Fibroblast of skin of scalp (primary cell): ENCODE results near the gene KCMF1.
A peak's percentile ranks its signal among the peaks of the same experiment; 100 is the strongest.

Source experiments
- DNase-seq: peaks from one replicate; pipeline ENCODE4 v3.0.0-alpha.2; 2013

Gene KCMF1

GRCh38 chr2:84986018-84986417 lies 15.1 kb downstream of the KCMF1 start:
- DNase-seq: peak; percentile 11

GRCh38 chr2:84989422-84989821 lies 18.5 kb downstream of the KCMF1 start:
- no peak for DNase-seq

GRCh38 chr2:84989927-84990326 lies 19.0 kb downstream of the KCMF1 start:
- DNase-seq: no peak

GRCh38 chr2:84991404-84992160 lies 20.6 kb downstream of the KCMF1 start:
- DNase-seq: peak; percentile 76

- DNase-seq: no peak
Measured at GRCh38 chr2:84995826-84996225, 24.9 kb downstream of the KCMF1 start.

GRCh38 chr2:84996909-84997308 lies 25.9 kb downstream of the KCMF1 start:
- no peak for DNase-seq

GRCh38 chr2:84999553-84999955 lies 28.6 kb downstream of the KCMF1 start:
- no peak for DNase-seq

GRCh38 chr2:85001595-85001994 lies 30.6 kb downstream of the KCMF1 start:
- DNase-seq: no peak

GRCh38 chr2:85002534-85002933 lies 31.6 kb downstream of the KCMF1 start:
- no peak for DNase-seq

- DNase-seq: no peak
Measured at GRCh38 chr2:85008252-85008651, 37.3 kb downstream of the KCMF1 start.

GRCh38 chr2:85009019-85009618 lies 38.2 kb downstream of the KCMF1 start:
- DNase-seq: no peak

GRCh38 chr2:85010404-85010803 lies 39.4 kb downstream of the KCMF1 start:
- DNase-seq: no peak

GRCh38 chr2:85011098-85011497 lies 40.1 kb downstream of the KCMF1 start:
- DNase-seq: no peak

GRCh38 chr2:85011747-85012146 lies 40.8 kb downstream of the KCMF1 start:
- DNase-seq: no peak

GRCh38 chr2:85012431-85012830 lies 41.5 kb downstream of the KCMF1 start:
- DNase-seq: no peak

GRCh38 chr2:85012855-85013254 lies 41.9 kb downstream of the KCMF1 start:
- DNase-seq: no peak

GRCh38 chr2:85015653-85016360 lies 44.8 kb downstream of the KCMF1 start:
- DNase-seq: no peak

GRCh38 chr2:85016446-85016845 lies 45.5 kb downstream of the KCMF1 start:
- no peak for DNase-seq

- DNase-seq: no peak
Measured at GRCh38 chr2:85017411-85018048, 46.6 kb downstream of the KCMF1 start.

- DNase-seq: no peak
Measured at GRCh38 chr2:85018049-85018447, 47.1 kb downstream of the KCMF1 start.

GRCh38 chr2:85019121-85019520 lies 48.2 kb downstream of the KCMF1 start:
- DNase-seq: no peak

- DNase-seq: no peak
Measured at GRCh38 chr2:85022232-85022631, 51.3 kb downstream of the KCMF1 start.

GRCh38 chr2:85024372-85025047 lies 53.5 kb downstream of the KCMF1 start:
- no peak for DNase-seq
